Spleen (tissue), 11 donors: ENCODE data around the gene HGS. TPM values are rescaled to one million over a fixed set of nuclear protein-coding genes. Genes with fewer than 3 reads are reported as not detected.
A peak's percentile ranks its signal among the peaks of the same experiment; 100 is the strongest.

Source experiments
- DNase-seq: peaks from one replicate; pipeline ENCODE4 v3.0.0-alpha.2; 2020
- H3K27ac ChIP-seq, 8 donors: fragments of 200-600 bp; sonication (generic) in 7 of 8; 1 replicate in 4 of 8; 2 replicates in 4 of 8; pipeline versions ENCODE4 v1.5.0 to v1.8.0; 2016 to 2021; ENCODE audit warnings: inconsistent platforms in 4 of 8, mild to moderate bottlenecking in 4 of 8, moderate library complexity in 1 of 8
- H3K27me3 ChIP-seq, 7 donors: fragments of 200-600 bp; sonication (generic) in 6 of 7; replicated peaks in 1 of 7; 1 replicate in 4 of 7; 2 replicates in 3 of 7; pipeline versions ENCODE4 v1.5.0 to v1.8.0; 2016 to 2021; ENCODE audit warnings: inconsistent platforms in 3 of 7, mild to moderate bottlenecking in 1 of 7
- H3K36me3 ChIP-seq, 6 donors: fragments of 200-600 bp; sonication (generic) in 5 of 6; 1 replicate in 4 of 6; 2 replicates in 2 of 6; pipeline versions ENCODE4 v1.5.0 to v1.8.0; 2016 to 2021; ENCODE audit warnings: inconsistent platforms in 2 of 6
- H3K4me1 ChIP-seq, 6 donors: fragments of 200-600 bp; sonication (generic) in 5 of 6; 1 replicate in 3 of 6; 2 replicates in 3 of 6; pipeline versions ENCODE4 v1.5.0 to v1.8.0; 2016 to 2021; ENCODE audit warnings: inconsistent platforms in 3 of 6
- H3K4me3 ChIP-seq, 8 donors: fragments of 200-600 bp; sonication (generic) in 7 of 8; 1 replicate in 4 of 8; 2 replicates in 4 of 8; pipeline versions ENCODE4 v1.5.0 to v1.8.0; 2016 to 2021; ENCODE audit warnings: inconsistent platforms in 4 of 8, mild to moderate bottlenecking in 4 of 8, moderate library complexity in 2 of 8
- H3K9me3 ChIP-seq, 8 donors: fragments of 200-600 bp; sonication (generic) in 7 of 8; 1 replicate in 4 of 8; 2 replicates in 4 of 8; pipeline versions ENCODE4 v1.5.0 to v1.8.0; 2016 to 2021; ENCODE audit warnings: inconsistent platforms in 4 of 8
- POLR2A ChIP-seq, 3 donors: fragments of 450-650 bp; IDR thresholded peaks; one replicate each; pipeline ENCODE4 v1.5.1; 2017; ENCODE audit warnings: antibody characterized with exemption in 3 of 3, mild to moderate bottlenecking in 1 of 3
- POLR2AphosphoS5 ChIP-seq, 3 donors: sonication (generic); formaldehyde crosslinking; IDR thresholded peaks; one replicate each; pipeline ENCODE4 v1.5.1; 2017; ENCODE audit warnings: antibody characterized with exemption in 3 of 3
- WGBS, 5 donors: extraction: QIAGEN DNeasy Blood & Tissue Kit in 3 of 5; methylation state at CpG; one replicate each; pipeline versions ENCODE4 v1.1.5 to v1.1.7; 2013 to 2018; 5-methylcytosine and 5-hydroxymethylcytosine counted together
- intact Hi-C: fragments of 100-400 bp; cut with DNase I; formaldehyde crosslinking; loops from one replicate; pipeline ENCODE4 v1.15.0; 2023; ENCODE audit warnings: low total_unique reads
- polyA plus RNA-seq, 3 donors: library from polyadenylated mRNA; stranded (reverse); fragments of 200-250 nt; gene quantifications; one replicate each; pipeline ENCODE4 v1.2.1, GENCODE V29; 2013
- total RNA-seq, 7 donors: library from RNA; depleted of rRNA in 3 of 7; stranded (reverse); fragments of >200 nt in 3 of 7; fragmentation: NEBNext Ultra II Directional in 4 of 7; extraction: Animal tissue kit (Norgen Biotek cat#: 25700) in 4 of 7; gene quantifications; one replicate each; pipeline versions ENCODE4 v1.1.0 to v1.2.1, GENCODE V29; 2016 to 2021
- TF ChIP-seq, protein P1 (sequence below), 11 experiments: fragments of 200-600 bp in 7 of 11; fragments of 450-650 bp in 4 of 11; sonication (generic) in 4 of 11; IDR thresholded peaks in 8 of 11; conservative IDR thresholded peaks in 3 of 11; 1 replicate in 7 of 11; 2 replicates in 4 of 11; pipeline versions ENCODE4 v1.4.0 to v1.8.0; 2016 to 2021; ENCODE audit warnings: antibody characterized with exemption in 11 of 11, inconsistent platforms in 4 of 11, mild to moderate bottlenecking in 1 of 11
- donor health status: healthy with polysubstance abuse.
- donor health status: DM: no; HTN: no; CAD: no; lungs with moderate emphysema.
- donor health status: DM: no; HTN: no; CAD: no.
- donor health status: Bipolar disorder and iron deficiency.
- donor health status: healthy.
- donor health status: DM: no; HTN: no; CAD: no.
- donor health status: DM: yes; HTN: yes; CAD: no.

HGS gene
- total and polyA plus RNA-seq, 10 donors: 61.3 to 134 (median 106) TPM

DNA sequence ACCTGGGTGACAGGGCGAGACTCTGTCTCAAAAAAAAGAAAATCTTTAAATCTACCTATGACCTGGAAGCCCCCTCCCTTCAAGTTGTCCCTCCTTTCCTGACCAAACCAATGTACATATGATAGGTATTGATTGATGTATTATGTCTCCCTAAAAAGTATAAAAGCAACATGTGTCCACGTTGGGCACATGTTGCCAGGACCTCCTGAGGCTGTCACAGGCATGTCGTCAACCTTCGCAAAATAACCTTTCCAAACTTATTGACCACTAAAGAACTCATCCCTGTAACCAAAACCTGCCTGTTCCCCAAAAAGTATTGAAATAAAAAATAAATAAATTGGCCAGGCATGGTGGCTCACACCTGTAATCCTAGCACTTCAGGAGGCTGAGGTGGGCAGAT, 21.8 kb upstream of the HGS start:
- Histone ChIP-seq H3K4me3 (no peak overlapping the region), H3K4me1 (peaks cover 9 to 48% (median 20%) of the 10 kb centered on the region in 6 donors), H3K27me3 (no peaks in the 10 kb centered on the region), H3K27ac (no peak overlapping the region), H3K9me3 (no peaks in the 10 kb centered on the region), H3K36me3 (peaks cover 0 to 16% (median 6%) of the 10 kb centered on the region in 6 donors)
- TF ChIP-seq, protein P1, sequence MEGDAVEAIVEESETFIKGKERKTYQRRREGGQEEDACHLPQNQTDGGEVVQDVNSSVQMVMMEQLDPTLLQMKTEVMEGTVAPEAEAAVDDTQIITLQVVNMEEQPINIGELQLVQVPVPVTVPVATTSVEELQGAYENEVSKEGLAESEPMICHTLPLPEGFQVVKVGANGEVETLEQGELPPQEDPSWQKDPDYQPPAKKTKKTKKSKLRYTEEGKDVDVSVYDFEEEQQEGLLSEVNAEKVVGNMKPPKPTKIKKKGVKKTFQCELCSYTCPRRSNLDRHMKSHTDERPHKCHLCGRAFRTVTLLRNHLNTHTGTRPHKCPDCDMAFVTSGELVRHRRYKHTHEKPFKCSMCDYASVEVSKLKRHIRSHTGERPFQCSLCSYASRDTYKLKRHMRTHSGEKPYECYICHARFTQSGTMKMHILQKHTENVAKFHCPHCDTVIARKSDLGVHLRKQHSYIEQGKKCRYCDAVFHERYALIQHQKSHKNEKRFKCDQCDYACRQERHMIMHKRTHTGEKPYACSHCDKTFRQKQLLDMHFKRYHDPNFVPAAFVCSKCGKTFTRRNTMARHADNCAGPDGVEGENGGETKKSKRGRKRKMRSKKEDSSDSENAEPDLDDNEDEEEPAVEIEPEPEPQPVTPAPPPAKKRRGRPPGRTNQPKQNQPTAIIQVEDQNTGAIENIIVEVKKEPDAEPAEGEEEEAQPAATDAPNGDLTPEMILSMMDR (IDR thresholded peaks at IDR 0.05 in 8 of 11, conservative IDR thresholded peaks at IDR 0.05 in 3 of 11): no peak
- TF ChIP-seq POLR2AphosphoS5 (IDR thresholded peaks at IDR 0.05) (no peak), POLR2A (IDR thresholded peaks at IDR 0.05) (no peak)
- intact Hi-C loops: no loop called here
- no peak for DNase-seq
- WGBS, 5 donors: 91 to 97% (median 93%) methylated on average over 4 of the region's 4 CpGs

DNA sequence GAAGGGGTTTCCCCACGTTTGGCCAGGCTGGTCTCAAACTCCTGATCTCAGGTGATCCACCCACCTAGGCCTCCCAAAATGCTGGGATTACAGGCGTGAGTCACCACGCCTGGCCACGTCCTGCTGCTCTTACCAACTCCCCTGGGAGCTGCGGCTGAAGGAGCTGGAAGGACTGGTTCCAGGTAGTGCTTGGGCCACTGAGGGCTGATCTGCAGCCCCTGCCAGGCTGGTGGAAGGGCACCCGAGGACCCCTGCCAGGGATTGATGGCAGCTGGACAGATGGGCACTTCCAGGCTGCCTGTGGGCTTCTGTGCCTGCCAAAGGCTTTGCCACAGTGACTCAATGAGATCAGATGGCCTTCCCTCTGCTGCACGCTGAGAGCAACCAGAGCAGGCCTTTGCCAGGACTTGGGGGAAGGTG, 19.8 kb upstream of the HGS start:
- WGBS, 5 donors: 74 to 93% (median 89%) methylated on average over 6 to 7 of the region's 7 CpGs
- peaks cover 0 to 30% (median 13%) of the 10 kb centered on the region in 6 donors for H3K36me3 ChIP-seq
- intact Hi-C loops: no loop called here
- peak overlapping the region in 2 of 8 donors; percentile 62 to 67 for H3K27ac ChIP-seq
- no peak overlapping the region for H3K4me3 ChIP-seq
- no peaks in the 10 kb centered on the region for H3K9me3 ChIP-seq
- DNase-seq: no peak
- TF ChIP-seq POLR2AphosphoS5 (IDR thresholded peaks at IDR 0.05) (peak in 2 of 3 donors; percentile 16 to 43), POLR2A (IDR thresholded peaks at IDR 0.05) (no peak)
- H3K27me3 ChIP-seq: no peaks in the 10 kb centered on the region
- peaks cover 18 to 66% (median 38%) of the 10 kb centered on the region in 6 donors for H3K4me1 ChIP-seq

DNA sequence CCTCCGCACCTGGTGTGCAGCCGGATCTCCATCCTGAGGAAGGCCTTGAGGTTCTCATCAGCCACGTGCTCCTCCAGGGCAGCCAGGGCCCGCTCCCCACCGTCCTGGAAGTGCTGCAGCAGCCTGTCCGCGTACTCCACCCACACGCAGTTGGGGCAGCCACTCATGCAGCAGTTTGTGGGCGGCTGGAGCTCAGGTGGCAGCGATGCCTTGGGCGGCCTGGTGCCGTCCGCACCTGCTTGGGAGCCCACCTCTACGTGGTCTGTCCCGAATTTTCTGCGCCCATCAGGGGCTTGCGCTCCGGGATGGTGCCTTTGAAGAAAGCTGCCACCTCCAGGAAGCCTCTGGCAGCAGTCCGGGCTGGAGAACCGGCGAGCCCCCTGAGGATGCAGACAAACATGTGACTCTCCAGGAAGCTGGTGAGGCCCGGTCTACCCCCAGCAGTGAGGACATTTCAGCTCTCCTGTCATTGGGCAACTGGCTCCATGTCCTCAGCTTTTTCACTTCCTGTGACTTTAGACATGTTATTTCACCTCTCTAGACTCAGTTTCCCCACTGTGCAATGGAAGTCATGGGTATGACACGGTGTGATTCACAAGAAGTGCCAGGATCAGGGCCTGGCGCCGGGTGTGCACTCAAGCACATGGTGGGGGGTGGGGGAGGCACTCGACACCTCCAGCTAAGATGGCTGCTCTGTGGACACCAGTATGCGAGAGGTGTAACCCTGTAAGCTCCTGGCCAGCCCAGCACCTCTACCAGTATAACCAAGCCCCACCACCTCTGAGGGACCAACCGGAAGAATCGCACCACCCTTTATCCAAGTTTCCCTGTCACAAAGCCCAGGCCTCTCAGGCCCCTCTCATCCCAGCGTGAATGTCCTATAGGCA, 18.4 kb upstream of the HGS start:
- DNase-seq: no peak
- peak overlapping the region; percentile 86 to 100 (median 96) for H3K4me3 ChIP-seq
- peaks cover 0 to 44% (median 27%) of the 10 kb centered on the region in 6 donors for H3K36me3 ChIP-seq
- intact Hi-C loops: no loop called here
- TF ChIP-seq, protein P1 (IDR thresholded peaks at IDR 0.05 in 8 of 11, conservative IDR thresholded peaks at IDR 0.05 in 3 of 11): no peak
- H3K9me3 ChIP-seq: no peaks in the 10 kb centered on the region
- peak overlapping the region; percentile 93 to 97 (median 96) for H3K27ac ChIP-seq
- no peaks in the 10 kb centered on the region for H3K27me3 ChIP-seq
- peaks cover 18 to 80% (median 40%) of the 10 kb centered on the region in 6 donors for H3K4me1 ChIP-seq
- WGBS, 5 donors: 37 to 53% (median 45%) methylated on average over 10 to 30 of the region's 30 CpGs

DNA sequence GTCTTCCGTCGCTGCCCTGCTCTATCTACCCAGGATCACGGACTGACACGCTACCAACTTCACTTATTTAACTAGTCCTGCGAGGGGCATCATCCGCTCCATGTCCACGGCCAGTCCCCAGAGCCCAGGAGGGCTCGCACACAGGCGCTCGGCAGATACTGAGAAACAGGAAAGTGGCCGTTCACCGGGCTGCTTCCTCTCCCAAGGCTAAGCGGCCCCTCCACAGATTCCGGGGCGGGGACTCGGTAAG, 17.8 kb upstream of the HGS start:
- H3K36me3 ChIP-seq: peaks cover 0 to 50% (median 31%) of the 10 kb centered on the region in 6 donors
- DNase-seq: no peak
- H3K27ac ChIP-seq: peak overlapping the region; percentile 93 to 97 (median 96)
- H3K27me3 ChIP-seq: no peaks in the 10 kb centered on the region
- WGBS, 5 donors: 0 to 1% (median 1%) methylated on average over 7 to 16 of the region's 16 CpGs
- no peaks in the 10 kb centered on the region for H3K9me3 ChIP-seq
- peak overlapping the region; percentile 86 to 100 (median 96) for H3K4me3 ChIP-seq
- TF ChIP-seq POLR2A (IDR thresholded peaks at IDR 0.05): no peak
- no peak for TF ChIP-seq POLR2AphosphoS5 (IDR thresholded peaks at IDR 0.05)
- TF ChIP-seq, protein P1 (IDR thresholded peaks at IDR 0.05 in 8 of 11, conservative IDR thresholded peaks at IDR 0.05 in 3 of 11): no peak
- intact Hi-C loops: no loop called here
- peaks cover 18 to 80% (median 40%) of the 10 kb centered on the region in 6 donors for H3K4me1 ChIP-seq
